Measurements from ENCODE around the gene ADCY9.
"Not testable (repeated sequence)": the region's sequence is repeated elsewhere in the genome, so short reads cannot be mapped to it uniquely, and the experiment has no call there.

ADCY9 gene

GRCh38 chr16:3946604-3947180 lies 169.6 kb downstream of the ADCY9 start:
- no peak for DNase-seq

DNA sequence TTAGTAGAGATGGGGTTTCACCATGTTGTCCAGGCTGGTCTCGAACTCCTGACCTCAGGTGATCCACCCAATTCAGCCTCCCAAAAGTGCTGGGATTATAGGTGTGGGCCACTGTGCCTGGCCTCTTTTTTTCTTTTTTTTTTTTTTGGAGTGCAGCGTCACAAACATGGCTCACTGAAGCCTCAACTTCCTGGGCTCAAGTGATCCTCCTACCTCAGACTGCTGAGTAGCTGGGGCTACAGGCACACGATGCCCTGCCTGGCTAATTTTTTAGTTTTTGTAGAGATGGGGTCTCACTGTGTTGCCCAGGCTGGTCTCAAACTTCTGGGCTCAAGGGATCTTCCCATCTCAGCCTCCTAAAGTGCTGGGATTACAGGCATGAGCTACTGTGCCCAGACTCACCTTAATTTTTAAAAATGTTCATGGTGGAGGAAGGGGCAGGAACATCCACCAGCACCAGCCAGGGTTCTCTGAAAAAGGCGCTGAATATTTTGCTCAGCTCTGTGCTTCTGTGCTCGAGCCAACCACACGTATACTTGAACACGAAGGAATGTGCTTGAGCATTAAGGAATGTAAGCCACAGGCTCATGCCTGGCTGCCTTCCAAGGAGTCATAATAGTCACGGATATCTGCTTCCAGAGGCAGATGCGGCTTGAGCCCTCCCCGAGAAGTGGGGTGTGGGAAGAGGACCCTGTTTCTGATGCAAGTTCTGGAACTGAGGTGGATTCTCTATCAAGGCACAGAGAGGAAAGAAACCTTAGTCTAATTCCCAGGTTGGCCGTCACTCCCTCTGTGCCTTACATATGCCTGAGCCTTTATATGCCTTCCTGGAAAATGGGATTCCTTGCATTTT lies 170.3 kb downstream of the ADCY9 start:
- no peak for DNase-seq

DNA sequence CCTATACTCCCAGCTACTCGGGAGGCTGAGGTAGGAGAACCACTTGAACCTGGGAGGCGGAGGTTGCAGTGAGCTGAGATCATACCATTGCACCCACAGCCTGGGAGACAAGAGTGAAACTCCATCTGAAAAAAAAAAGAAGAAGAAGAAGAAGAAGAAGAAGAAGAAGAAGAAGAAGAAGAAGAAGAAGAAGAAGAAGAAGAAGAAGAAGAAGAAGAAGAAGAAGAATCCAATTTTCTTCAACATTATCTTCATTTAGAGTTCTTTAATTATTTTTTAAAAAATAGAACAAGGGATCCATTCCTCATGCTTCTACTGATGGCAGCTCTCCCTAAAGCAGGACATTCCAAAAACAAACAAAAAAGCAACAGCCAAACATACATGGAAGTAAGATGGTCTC lies 171.8 kb downstream of the ADCY9 start:
- DNase-seq: not testable (repeated sequence)

- not testable (repeated sequence) for DNase-seq
Measured at GRCh38 chr16:3942146-3942545, 174.1 kb downstream of the ADCY9 start.

DNA sequence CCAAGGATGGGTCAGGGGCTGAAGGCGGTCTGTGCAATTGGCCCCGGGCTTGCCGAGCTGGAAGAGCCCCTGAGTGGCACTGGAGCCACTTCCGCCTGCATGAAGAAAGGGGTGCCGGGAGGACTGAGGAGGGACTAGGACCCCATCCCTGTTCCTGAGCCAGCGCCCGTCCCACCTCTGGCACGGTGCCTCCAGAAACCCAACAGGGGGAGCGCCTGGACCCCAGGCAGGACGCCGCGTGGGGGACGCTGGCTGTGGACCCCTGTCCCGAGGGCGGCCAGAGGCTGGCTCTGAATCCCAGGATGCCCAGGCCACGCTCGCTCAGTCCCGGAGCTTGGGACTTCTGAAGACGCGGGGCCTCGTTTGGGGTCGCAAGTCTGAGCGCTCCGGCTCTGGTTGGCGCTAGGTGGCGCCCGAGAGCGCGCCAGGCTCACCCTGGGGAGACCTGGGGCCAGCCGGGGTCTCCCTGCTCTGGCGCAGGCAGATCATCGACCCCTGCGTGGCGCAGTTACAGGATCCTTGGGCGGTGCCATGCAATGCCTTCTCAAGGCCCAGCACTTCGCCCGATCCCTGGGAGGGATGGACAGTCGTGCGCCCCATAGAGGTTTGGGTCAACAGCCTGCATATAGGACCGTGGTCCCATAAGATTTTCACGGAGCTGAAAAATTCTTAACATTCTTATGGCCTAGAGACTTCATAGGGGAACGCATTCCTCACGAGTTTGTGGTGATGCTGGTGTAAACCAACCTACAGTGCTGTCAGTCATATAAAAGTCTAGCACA lies 177.2 kb downstream of the ADCY9 start:
- peak; percentile 74 for DNase-seq

DNA sequence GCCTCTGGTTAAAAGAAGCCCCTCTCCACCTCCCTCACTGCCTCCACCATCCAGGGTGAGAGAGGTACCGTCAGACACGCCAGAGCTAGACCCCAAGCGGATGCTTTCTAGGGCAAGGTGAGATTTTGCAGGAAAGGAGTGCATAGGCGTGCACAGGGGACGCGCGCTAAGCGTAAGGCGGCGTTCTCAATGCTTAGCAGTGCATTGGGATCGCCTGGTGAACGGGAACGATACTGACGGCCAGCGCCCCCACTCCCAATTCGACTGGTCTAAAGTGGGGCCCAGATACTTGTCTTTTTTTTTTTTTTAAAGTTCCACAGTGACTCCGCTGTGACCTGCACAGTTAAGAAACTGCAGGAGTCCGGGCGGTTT lies 177.8 kb downstream of the ADCY9 start:
- no peak for DNase-seq

GRCh38 chr16:3937066-3937875 lies 179.0 kb downstream of the ADCY9 start:
- DNase-seq: no peak

DNA sequence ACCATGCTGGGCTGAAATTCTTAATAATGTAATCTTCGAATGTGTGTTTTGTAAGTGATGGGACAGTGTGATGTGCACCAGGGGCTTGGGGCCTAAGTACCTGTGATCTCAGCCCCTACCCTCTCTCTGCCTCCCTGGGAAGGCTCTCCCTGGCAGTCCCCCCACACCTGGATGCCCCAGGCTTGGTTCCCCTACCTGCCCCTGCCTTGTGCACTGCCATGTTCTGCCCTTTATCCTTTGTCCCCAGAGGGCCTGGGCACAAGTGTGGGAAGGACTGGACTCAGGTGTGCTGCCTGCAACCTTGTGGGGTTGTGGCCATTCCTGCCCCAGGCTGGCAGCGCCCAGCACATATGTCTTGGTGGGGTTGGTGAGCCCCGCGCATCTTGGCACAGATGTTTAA lies 180.3 kb downstream of the ADCY9 start:
- no peak for DNase-seq

GRCh38 chr16:3934491-3935181 lies 181.6 kb downstream of the ADCY9 start:
- DNase-seq: no peak

DNA sequence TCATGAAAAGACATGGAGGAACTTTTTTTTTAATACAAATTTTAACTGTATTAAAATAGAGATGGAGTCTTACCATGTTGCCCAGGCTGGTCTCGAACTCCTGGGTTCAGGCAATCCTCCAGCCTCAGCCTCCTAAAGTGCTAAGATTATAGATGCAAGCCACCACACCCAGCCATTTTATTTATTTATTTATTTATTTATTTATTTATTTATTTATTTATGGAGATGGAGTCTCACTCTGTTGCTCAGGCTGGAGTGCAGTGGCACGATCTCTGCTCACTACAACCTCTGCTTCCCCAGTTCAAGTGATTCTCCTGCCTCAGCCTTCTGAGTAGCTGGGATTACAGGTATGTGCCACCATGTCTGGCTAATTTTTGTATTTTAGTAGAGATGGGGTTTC lies 189.1 kb downstream of the ADCY9 start:
- DNase-seq: not testable (repeated sequence)

GRCh38 chr16:3924763-3925162 lies 191.5 kb downstream of the ADCY9 start:
- no peak for DNase-seq

DNA sequence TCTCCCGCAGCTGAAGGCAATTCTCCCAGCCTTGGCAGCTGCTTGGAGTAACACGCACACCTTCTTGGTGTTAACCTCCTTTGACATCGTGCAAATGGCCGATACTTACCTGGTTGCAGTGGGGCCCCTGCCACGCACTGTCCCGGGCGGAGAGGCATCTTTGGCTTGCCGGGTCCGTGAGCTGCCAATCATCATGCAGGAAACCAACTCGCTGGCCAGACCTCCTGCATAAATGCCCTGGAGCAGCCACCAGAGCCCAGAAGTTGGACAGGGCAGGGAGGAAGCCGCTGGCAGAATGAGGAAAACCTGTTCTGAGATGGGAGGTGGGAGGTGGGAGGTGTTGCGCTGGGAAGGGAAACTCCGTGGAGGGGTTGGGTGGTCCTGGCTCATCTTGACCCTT lies 194.0 kb downstream of the ADCY9 start:
- DNase-seq: no peak

DNA sequence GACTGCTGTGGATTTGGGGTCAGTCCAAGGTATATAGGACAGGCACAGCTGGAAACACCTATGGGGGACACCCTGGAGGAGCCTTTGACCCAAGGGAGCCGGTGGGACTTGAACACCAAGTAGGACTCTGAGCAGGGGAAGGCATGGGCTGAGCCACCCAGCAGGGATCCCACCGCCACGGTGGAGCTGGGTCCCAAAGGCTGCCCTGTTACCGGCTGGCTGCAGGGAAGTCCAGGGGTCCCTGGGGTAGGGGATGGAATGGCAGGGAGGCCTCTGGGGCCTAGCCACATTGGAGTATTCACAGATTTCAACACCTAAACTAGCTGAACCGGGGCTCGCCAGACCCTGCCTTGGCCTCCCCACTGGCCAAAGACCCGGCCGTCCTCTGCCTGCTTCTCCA lies 196.0 kb downstream of the ADCY9 start:
- DNase-seq: no peak

- DNase-seq: no peak
Measured at GRCh38 chr16:3919413-3919812, 196.8 kb downstream of the ADCY9 start.

GRCh38 chr16:3915426-3916260 lies 200.6 kb downstream of the ADCY9 start:
- DNase-seq: no peak

GRCh38 chr16:3912897-3913296 lies 203.3 kb downstream of the ADCY9 start:
- no peak for DNase-seq
